H1 (cell line): ENCODE measurements around the gene MIPOL1.

Source experiments
- ATF3 ChIP-seq: IDR thresholded peaks from 2 replicates; pipeline ENCODE4 v1.6.1; 2011; ENCODE audit warnings: low read depth, mild to moderate bottlenecking, low read length; ENCODE audit not compliant: insufficient read depth
- CEBPB ChIP-seq: IDR thresholded peaks from 2 replicates; pipeline ENCODE4 v1.6.1; 2012; ENCODE audit warnings: low read depth, low read length
- EP300 ChIP-seq, 2 experiments: IDR thresholded peaks; 1 replicate in 1 of 2; 2 replicates in 1 of 2; pipeline ENCODE4 v1.6.1; 2011 to 2012; ENCODE audit warnings: low read depth in 2 of 2, low read length in 2 of 2, mild to moderate bottlenecking in 2 of 2, borderline replicate concordance in 1 of 2, inconsistent platforms in 1 of 2, moderate library complexity in 1 of 2
- EZH2 ChIP-seq: fragments of 200-600 bp; sonication (generic); IDR thresholded peaks from 2 replicates; pipeline ENCODE4 v1.7.1; 2012; ENCODE audit warnings: low read depth, mild to moderate bottlenecking, moderate library complexity, low read length, inconsistent platforms; ENCODE audit not compliant: severe bottlenecking
- MAX ChIP-seq: IDR thresholded peaks from 2 replicates; pipeline ENCODE4 v1.6.1; 2012; ENCODE audit warnings: inconsistent platforms
- PHF8 ChIP-seq: fragments of 200-600 bp; sonication (generic); conservative IDR thresholded peaks from 2 replicates; pipeline ENCODE4 v1.7.1; 2012; ENCODE audit warnings: low read depth, mild to moderate bottlenecking, inconsistent platforms, low read length, moderate library complexity
- POLR2AphosphoS5 ChIP-seq: IDR thresholded peaks from 2 replicates; pipeline ENCODE4 v1.6.1; 2011; ENCODE audit warnings: low read depth, low read length
- RAD21 ChIP-seq, 2 experiments: IDR thresholded peaks in 1 of 2; conservative IDR thresholded peaks in 1 of 2; 2 replicates each; pipeline ENCODE4 v1.6.1; 2011; ENCODE audit warnings: low read depth in 2 of 2, low read length in 2 of 2, improper control_type of control experiment in 1 of 2, inconsistent platforms in 1 of 2, mild to moderate bottlenecking in 1 of 2, moderate library complexity in 1 of 2
- SRF ChIP-seq: IDR thresholded peaks from 2 replicates; pipeline ENCODE4 v1.6.1; 2011; ENCODE audit warnings: mild to moderate bottlenecking, low read depth, low read length, moderate library complexity
- TEAD4 ChIP-seq: IDR thresholded peaks from 2 replicates; pipeline ENCODE4 v1.6.1; 2012; ENCODE audit warnings: low read depth, low read length, inconsistent platforms, mixed read lengths
- USF2 ChIP-seq: IDR thresholded peaks from 2 replicates; pipeline ENCODE4 v1.6.1; 2011; ENCODE audit warnings: low read length, improper control_type of control experiment
- TF ChIP-seq, protein P1 (sequence below), 3 experiments: IDR thresholded peaks; 1 replicate in 2 of 3; 2 replicates in 1 of 3; pipeline versions ENCODE4 v1.5.1 to v1.6.1; 2011; ENCODE audit warnings: low read length in 3 of 3, mild to moderate bottlenecking in 3 of 3, inconsistent platforms in 2 of 3, low read depth in 1 of 3, moderate library complexity in 1 of 3; ENCODE audit not compliant: insufficient read depth in 1 of 3; ENCODE audit errors: control extremely low read depth in 1 of 3

DNA sequence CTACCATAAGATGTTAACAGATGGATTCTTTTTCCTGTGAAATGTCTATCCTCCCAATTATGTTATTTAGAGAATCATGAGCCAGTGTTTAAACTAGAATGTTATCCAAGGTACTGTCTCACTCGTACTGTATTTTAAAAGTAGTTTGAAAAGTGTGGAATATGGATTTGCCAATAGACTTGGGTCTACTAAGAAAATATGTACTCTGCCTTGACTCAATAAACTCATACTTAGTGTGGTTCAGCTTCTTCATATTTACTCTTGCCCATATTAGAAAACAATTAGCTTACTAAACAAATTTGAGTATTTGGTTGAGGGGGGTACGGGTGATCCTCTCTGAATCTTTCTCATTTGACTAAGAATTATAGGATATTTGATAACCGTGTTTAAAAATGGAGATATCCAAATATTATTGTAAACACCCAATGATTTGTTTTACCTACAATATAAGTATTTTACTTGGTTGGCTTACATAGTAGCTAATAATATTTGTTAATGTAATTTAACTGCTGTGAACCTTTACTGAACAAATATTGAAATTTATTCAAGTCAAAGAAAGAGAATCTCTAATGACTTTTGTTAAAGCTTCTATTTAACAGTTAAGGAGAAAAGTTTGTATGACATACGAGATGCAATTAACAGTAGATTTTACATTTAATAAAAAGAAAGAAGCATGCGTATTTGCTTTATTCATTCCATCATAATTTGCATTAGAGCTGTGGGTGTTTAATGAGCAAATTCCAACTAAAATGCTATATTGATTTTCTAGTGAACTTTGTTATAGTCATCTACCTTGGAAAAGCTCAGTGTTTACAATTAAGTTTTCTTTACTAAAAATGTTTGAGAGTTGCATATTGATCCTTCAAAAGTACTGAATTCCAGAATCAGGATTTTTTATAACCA, 81.2 kb downstream of the MIPOL1 start:
- TF ChIP-seq EP300 (IDR thresholded peaks at IDR 0.05; ENCODE audit: borderline replicate concordance in 1 of 2, low read depth in 2 of 2, low read length in 2 of 2) (no peak), USF2 (no peak), POLR2AphosphoS5 (no peak), EZH2 (no peak), SRF (no peak), MAX (no peak), ATF3 (no peak), CEBPB (no peak), PHF8 (no peak), TEAD4 (no peak), RAD21 (IDR thresholded peaks at IDR 0.05 in 1 of 2, conservative IDR thresholded peaks at IDR 0.05 in 1 of 2; ENCODE audit: low read depth in 2 of 2, low read length in 2 of 2) (no peak)
- TF ChIP-seq, protein P1, sequence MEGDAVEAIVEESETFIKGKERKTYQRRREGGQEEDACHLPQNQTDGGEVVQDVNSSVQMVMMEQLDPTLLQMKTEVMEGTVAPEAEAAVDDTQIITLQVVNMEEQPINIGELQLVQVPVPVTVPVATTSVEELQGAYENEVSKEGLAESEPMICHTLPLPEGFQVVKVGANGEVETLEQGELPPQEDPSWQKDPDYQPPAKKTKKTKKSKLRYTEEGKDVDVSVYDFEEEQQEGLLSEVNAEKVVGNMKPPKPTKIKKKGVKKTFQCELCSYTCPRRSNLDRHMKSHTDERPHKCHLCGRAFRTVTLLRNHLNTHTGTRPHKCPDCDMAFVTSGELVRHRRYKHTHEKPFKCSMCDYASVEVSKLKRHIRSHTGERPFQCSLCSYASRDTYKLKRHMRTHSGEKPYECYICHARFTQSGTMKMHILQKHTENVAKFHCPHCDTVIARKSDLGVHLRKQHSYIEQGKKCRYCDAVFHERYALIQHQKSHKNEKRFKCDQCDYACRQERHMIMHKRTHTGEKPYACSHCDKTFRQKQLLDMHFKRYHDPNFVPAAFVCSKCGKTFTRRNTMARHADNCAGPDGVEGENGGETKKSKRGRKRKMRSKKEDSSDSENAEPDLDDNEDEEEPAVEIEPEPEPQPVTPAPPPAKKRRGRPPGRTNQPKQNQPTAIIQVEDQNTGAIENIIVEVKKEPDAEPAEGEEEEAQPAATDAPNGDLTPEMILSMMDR (IDR thresholded peaks at IDR 0.05; ENCODE audit: control extremely low read depth in 1 of 3, insufficient read depth in 1 of 3, low read depth in 1 of 3, low read length in 3 of 3), result no peak
